Measurements from ENCODE around the gene DNM3.
"Not testable (repeated sequence)": the region's sequence is repeated elsewhere in the genome, so short reads cannot be mapped to it uniquely, and the experiment has no call there.

Gene DNM3

GRCh38 chr1:172343240-172344160 lies 502.2 kb downstream of the DNM3 start:
- no peak for DNase-seq (ENCODE audit: extremely low read depth in 1 of 2, low read depth in 1 of 2)

- DNase-seq (ENCODE audit: extremely low read depth in 1 of 2, low read depth in 1 of 2): no peak
Observed at GRCh38 chr1:172344444-172344843, 503.1 kb downstream of the DNM3 start.

- no peak for DNase-seq (ENCODE audit: extremely low read depth in 1 of 2, low read depth in 1 of 2)
Observed at GRCh38 chr1:172345077-172345476, 503.8 kb downstream of the DNM3 start.

GRCh38 chr1:172347416-172347815 lies 506.1 kb downstream of the DNM3 start:
- no peak for DNase-seq (ENCODE audit: extremely low read depth in 1 of 2, low read depth in 1 of 2)

GRCh38 chr1:172350856-172351255 lies 509.6 kb downstream of the DNM3 start:
- no peak for DNase-seq (ENCODE audit: extremely low read depth in 1 of 2, low read depth in 1 of 2)

GRCh38 chr1:172351346-172351745 lies 510.0 kb downstream of the DNM3 start:
- no peak for DNase-seq (ENCODE audit: extremely low read depth in 1 of 2, low read depth in 1 of 2)

GRCh38 chr1:172351754-172352161 lies 510.5 kb downstream of the DNM3 start:
- no peak for DNase-seq (ENCODE audit: extremely low read depth in 1 of 2, low read depth in 1 of 2)

- DNase-seq (ENCODE audit: extremely low read depth in 1 of 2, low read depth in 1 of 2): no peak
Observed at GRCh38 chr1:172352435-172352834, 511.1 kb downstream of the DNM3 start.

- DNase-seq (ENCODE audit: extremely low read depth in 1 of 2, low read depth in 1 of 2): no peak
Observed at GRCh38 chr1:172354291-172355274, 513.3 kb downstream of the DNM3 start.

GRCh38 chr1:172356620-172357019 lies 515.3 kb downstream of the DNM3 start:
- DNase-seq (ENCODE audit: extremely low read depth in 1 of 2, low read depth in 1 of 2): no peak

- DNase-seq (ENCODE audit: extremely low read depth in 1 of 2, low read depth in 1 of 2): no peak
Observed at GRCh38 chr1:172357753-172358385, 516.6 kb downstream of the DNM3 start.

GRCh38 chr1:172359491-172359999 lies 518.2 kb downstream of the DNM3 start:
- DNase-seq (ENCODE audit: extremely low read depth in 1 of 2, low read depth in 1 of 2): no peak

GRCh38 chr1:172360511-172360910 lies 519.2 kb downstream of the DNM3 start:
- no peak for DNase-seq (ENCODE audit: extremely low read depth in 1 of 2, low read depth in 1 of 2)

GRCh38 chr1:172360985-172361384 lies 519.7 kb downstream of the DNM3 start:
- no peak for DNase-seq (ENCODE audit: extremely low read depth in 1 of 2, low read depth in 1 of 2)

- DNase-seq (ENCODE audit: extremely low read depth in 1 of 2, low read depth in 1 of 2): no peak
Observed at GRCh38 chr1:172363852-172364251, 522.6 kb downstream of the DNM3 start.

- not testable (repeated sequence) for DNase-seq (ENCODE audit: extremely low read depth in 1 of 2, low read depth in 1 of 2)
Observed at GRCh38 chr1:172371646-172372045, 530.3 kb downstream of the DNM3 start.

- DNase-seq (ENCODE audit: extremely low read depth in 1 of 2, low read depth in 1 of 2): no peak
Observed at GRCh38 chr1:172373864-172374263, 532.6 kb downstream of the DNM3 start.

GRCh38 chr1:172375211-172375631 lies 533.9 kb downstream of the DNM3 start:
- no peak for DNase-seq (ENCODE audit: extremely low read depth in 1 of 2, low read depth in 1 of 2)

- DNase-seq (ENCODE audit: extremely low read depth in 1 of 2, low read depth in 1 of 2): no peak
Observed at GRCh38 chr1:172376431-172376830, 535.1 kb downstream of the DNM3 start.

GRCh38 chr1:172377565-172377964 lies 536.3 kb downstream of the DNM3 start:
- DNase-seq (ENCODE audit: extremely low read depth in 1 of 2, low read depth in 1 of 2): no peak
